GM12878 (cell line): ENCODE results near the gene TTC39A. TPM values are rescaled to one million over a fixed set of nuclear protein-coding genes. Genes with fewer than 3 reads are reported as not detected.

Source experiments
- ATF7 ChIP-seq: fragments of 450-650 bp; IDR thresholded peaks from 2 replicates; pipeline ENCODE4 v1.6.1; 2016; ENCODE audit warnings: low read depth, mild to moderate bottlenecking
- BACH1 ChIP-seq: fragments of 450-650 bp; IDR thresholded peaks from 2 replicates; pipeline ENCODE4 v1.6.1; 2017; ENCODE audit warnings: mild to moderate bottlenecking, borderline replicate concordance
- BCL11A ChIP-seq: IDR thresholded peaks from 2 replicates; pipeline ENCODE4 v1.6.1; 2011; ENCODE audit warnings: low read depth, low read length
- CHD1 ChIP-seq: IDR thresholded peaks from 2 replicates; pipeline ENCODE4 v1.6.1; 2012; ENCODE audit warnings: low read depth, low read length, improper control_type of control experiment
- DPF2 ChIP-seq: fragments of 450-650 bp; IDR thresholded peaks from 2 replicates; pipeline ENCODE4 v1.6.1; 2017; ENCODE audit warnings: mild to moderate bottlenecking
- ESRRA ChIP-seq: IDR thresholded peaks from 2 replicates; pipeline ENCODE4 v1.6.1; 2012; ENCODE audit warnings: mild to moderate bottlenecking, low read length, improper control_type of control experiment
- ETV6 ChIP-seq, 2 experiments: fragments of 450-650 bp in 1 of 2; IDR thresholded peaks in 1 of 2; conservative IDR thresholded peaks in 1 of 2; 2 replicates each; pipeline ENCODE4 v1.6.1; 2014; ENCODE audit warnings: antibody characterized with exemption in 1 of 2, borderline replicate concordance in 1 of 2, low read depth in 1 of 2, mild to moderate bottlenecking in 1 of 2, moderate library complexity in 1 of 2
- FOXM1 ChIP-seq: IDR thresholded peaks from 2 replicates; pipeline ENCODE4 v1.6.1; 2012; ENCODE audit warnings: low read depth, mild to moderate bottlenecking, inconsistent platforms, low read length, moderate library complexity
- IKZF1 ChIP-seq: fragments of 450-650 bp; conservative IDR thresholded peaks from 2 replicates; pipeline ENCODE4 v1.6.1; 2017; ENCODE audit warnings: antibody characterized with exemption, mild to moderate bottlenecking
- IRF4 ChIP-seq: IDR thresholded peaks from 2 replicates; pipeline ENCODE4 v1.6.1; 2011; ENCODE audit warnings: low read depth, low read length
- LARP7 ChIP-seq: fragments of 450-650 bp; IDR thresholded peaks from 2 replicates; pipeline ENCODE4 v1.6.1; 2017; ENCODE audit warnings: mild to moderate bottlenecking
- MEF2B ChIP-seq: fragments of 450-650 bp; IDR thresholded peaks from 2 replicates; pipeline ENCODE4 v1.6.1; 2018; ENCODE audit warnings: mild to moderate bottlenecking, moderate library complexity; ENCODE audit not compliant: partially characterized antibody, poor library complexity, severe bottlenecking
- NFXL1 ChIP-seq: fragments of 450-650 bp; IDR thresholded peaks from 2 replicates; pipeline ENCODE4 v1.6.1; 2017; ENCODE audit warnings: antibody characterized with exemption, mild to moderate bottlenecking, borderline replicate concordance
- NR2C1 ChIP-seq: fragments of 450-650 bp; IDR thresholded peaks from 2 replicates; pipeline ENCODE4 v1.6.1; 2017; ENCODE audit warnings: antibody characterized with exemption, mild to moderate bottlenecking, moderate library complexity
- NR2F1 ChIP-seq: fragments of 450-650 bp; conservative IDR thresholded peaks from 2 replicates; pipeline ENCODE4 v1.6.1; 2017; ENCODE audit warnings: mild to moderate bottlenecking
- PBX3 ChIP-seq: IDR thresholded peaks from 2 replicates; pipeline ENCODE4 v1.6.1; 2011; ENCODE audit warnings: mild to moderate bottlenecking, low read depth, low read length, moderate library complexity; ENCODE audit not compliant: insufficient replicate concordance
- POLR2AphosphoS5 ChIP-seq: IDR thresholded peaks from 2 replicates; pipeline ENCODE4 v1.6.1; 2011; ENCODE audit warnings: mild to moderate bottlenecking, low read length, inconsistent platforms
- POU2F2 ChIP-seq: IDR thresholded peaks from 3 replicates; pipeline ENCODE4 v1.6.1; 2011; ENCODE audit warnings: low read depth, mild to moderate bottlenecking, low read length, borderline replicate concordance
- RAD21 ChIP-seq: IDR thresholded peaks from 2 replicates; pipeline ENCODE4 v1.6.1; 2011; ENCODE audit warnings: mild to moderate bottlenecking, low read depth, low read length, moderate library complexity; ENCODE audit not compliant: insufficient read depth
- RUNX3 ChIP-seq: IDR thresholded peaks from 2 replicates; pipeline ENCODE4 v1.6.1; 2012; ENCODE audit warnings: low read length, inconsistent platforms
- SMAD1 ChIP-seq: fragments of 450-650 bp; IDR thresholded peaks from 2 replicates; pipeline ENCODE4 v1.6.1; 2018; ENCODE audit warnings: mild to moderate bottlenecking, low read depth; ENCODE audit not compliant: partially characterized antibody
- SP1 ChIP-seq: IDR thresholded peaks from one replicate; pipeline ENCODE4 v1.6.1; 2011; ENCODE audit warnings: low read depth, low read length
- SRF ChIP-seq, 2 experiments: IDR thresholded peaks; 2 replicates each; pipeline ENCODE4 v1.6.1; 2011; ENCODE audit warnings: low read depth in 2 of 2, low read length in 2 of 2, mild to moderate bottlenecking in 1 of 2, moderate library complexity in 1 of 2
- TBL1XR1 ChIP-seq: IDR thresholded peaks from 2 replicates; pipeline ENCODE4 v1.6.1; 2012; ENCODE audit warnings: low read depth, low read length, improper control_type of control experiment
- TCF7 ChIP-seq: IDR thresholded peaks from 2 replicates; pipeline ENCODE4 v1.6.1; 2014; ENCODE audit warnings: antibody characterized with exemption, borderline replicate concordance
- YBX1 ChIP-seq: fragments of 450-650 bp; IDR thresholded peaks from 2 replicates; pipeline ENCODE4 v1.6.1; 2016; ENCODE audit warnings: antibody characterized with exemption
- ZBTB40 ChIP-seq: fragments of 450-650 bp; IDR thresholded peaks from 2 replicates; pipeline ENCODE4 v1.6.1; 2016; ENCODE audit warnings: mild to moderate bottlenecking, moderate library complexity, borderline replicate concordance
- polyA plus RNA-seq, 11 experiments: library from polyadenylated mRNA; depleted of rRNA in 4 of 11; unstranded in 6 of 11; stranded (reverse) in 5 of 11; fragments of >200 nt; fragmentation: Nextera tagmentation in 4 of 11; fragmentation: Illumina TruSeq in 1 of 11; extraction: Ambion mirVana in 4 of 11; extraction: Trizol in 1 of 11; gene quantifications; 1 replicate in 1 of 11; 2 replicates in 10 of 11; pipeline versions ENCODE4 v1.2.1 to v1.2.3, GENCODE V29; 2011 to 2016; ENCODE audit warnings: inconsistent platforms in 2 of 11, missing spikeins in 2 of 11, low read depth in 1 of 11
- total RNA-seq, 4 experiments: library from RNA; depleted of rRNA in 3 of 4; stranded (reverse); fragments of >200 nt in 3 of 4; fragmentation: Illumina TruSeq in 1 of 4; extraction: Trizol in 1 of 4; gene quantifications; 2 replicates each; pipeline versions ENCODE4 v1.2.1 to v1.2.3, GENCODE V29; 2013 to 2021
- TF ChIP-seq, protein P1 (sequence below): fragments of 450-650 bp; IDR thresholded peaks from 2 replicates; pipeline ENCODE4 v1.6.1; 2017; ENCODE audit warnings: low read depth, mild to moderate bottlenecking, moderate library complexity

Gene TTC39A
- total and polyA plus RNA-seq, 10 of the 15 experiments (the other 5 are each of a cell fraction or from before 2014, with no cell fraction given) = 0.18 to 3.0 (median 1.2) TPM

GRCh38 chr1:51285055-51285454 lies 45.3 kb downstream of the TTC39A start (continued):
- TF ChIP-seq NR2F1 = peak; percentile 70
- no peak for TF ChIP-seq SMAD1
- TF ChIP-seq NR2C1 = no peak
- peak; percentile 99 for TF ChIP-seq RUNX3
- TF ChIP-seq POLR2AphosphoS5 = no peak
- no peak for TF ChIP-seq ZBTB40
- no peak for TF ChIP-seq TCF7
- TF ChIP-seq LARP7 = no peak
- TF ChIP-seq ETV6 (conservative IDR thresholded peaks at IDR 0.05 in 1 of 2, IDR thresholded peaks at IDR 0.05 in 1 of 2; ENCODE audit: borderline replicate concordance in 1 of 2, low read depth in 1 of 2) = peak in 1 of 2 experiments; percentile 84; a peak in 1 of 4 replicates
- no peak for TF ChIP-seq NFXL1
- TF ChIP-seq YBX1 = no peak
- peak; percentile 76; the same call in 1 of the 2 replicates for TF ChIP-seq FOXM1
- TF ChIP-seq PBX3 = no peak
- peak; percentile 77 for TF ChIP-seq ATF7
- peak; percentile 84 for TF ChIP-seq DPF2
- TF ChIP-seq MEF2B = peak; percentile 37
- 0 out of 2 replicates have a peak, but pooled peaks have one; percentile 14 for TF ChIP-seq BACH1
- peak; percentile 92 for TF ChIP-seq IKZF1
- no peak for TF ChIP-seq CHD1
- peak; percentile 93 for TF ChIP-seq IRF4
- no peak for TF ChIP-seq TBL1XR1
- TF ChIP-seq SRF (IDR thresholded peaks at IDR 0.05; ENCODE audit: low read depth in 2 of 2, low read length in 2 of 2) = no peak
- peak; percentile 87 for TF ChIP-seq BCL11A
- TF ChIP-seq, protein P1, sequence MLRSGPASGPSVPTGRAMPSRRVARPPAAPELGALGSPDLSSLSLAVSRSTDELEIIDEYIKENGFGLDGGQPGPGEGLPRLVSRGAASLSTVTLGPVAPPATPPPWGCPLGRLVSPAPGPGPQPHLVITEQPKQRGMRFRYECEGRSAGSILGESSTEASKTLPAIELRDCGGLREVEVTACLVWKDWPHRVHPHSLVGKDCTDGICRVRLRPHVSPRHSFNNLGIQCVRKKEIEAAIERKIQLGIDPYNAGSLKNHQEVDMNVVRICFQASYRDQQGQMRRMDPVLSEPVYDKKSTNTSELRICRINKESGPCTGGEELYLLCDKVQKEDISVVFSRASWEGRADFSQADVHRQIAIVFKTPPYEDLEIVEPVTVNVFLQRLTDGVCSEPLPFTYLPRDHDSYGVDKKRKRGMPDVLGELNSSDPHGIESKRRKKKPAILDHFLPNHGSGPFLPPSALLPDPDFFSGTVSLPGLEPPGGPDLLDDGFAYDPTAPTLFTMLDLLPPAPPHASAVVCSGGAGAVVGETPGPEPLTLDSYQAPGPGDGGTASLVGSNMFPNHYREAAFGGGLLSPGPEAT = peak; percentile 82
- TF ChIP-seq ESRRA = no peak
- peak; percentile 29 for TF ChIP-seq SP1
- TF ChIP-seq RAD21 = 0 out of 2 replicates have a peak, but pooled peaks have one; percentile 1
- peak; percentile 60; the same call in 1 of the 3 replicates for TF ChIP-seq POU2F2
